ENCODE data around the gene RBM14. TPM values are rescaled to one million over a fixed set of nuclear protein-coding genes. Genes with fewer than 3 reads are reported as not detected.
A peak's percentile ranks its signal among the peaks of the same experiment; 100 is the strongest.

RBM14 gene
- total and polyA plus RNA-seq, 9 of the 15 experiments (the other 6 are each of a cell fraction or from before 2014, with no cell fraction given) = 5.5 to 131 (median 42.6) TPM

DNA sequence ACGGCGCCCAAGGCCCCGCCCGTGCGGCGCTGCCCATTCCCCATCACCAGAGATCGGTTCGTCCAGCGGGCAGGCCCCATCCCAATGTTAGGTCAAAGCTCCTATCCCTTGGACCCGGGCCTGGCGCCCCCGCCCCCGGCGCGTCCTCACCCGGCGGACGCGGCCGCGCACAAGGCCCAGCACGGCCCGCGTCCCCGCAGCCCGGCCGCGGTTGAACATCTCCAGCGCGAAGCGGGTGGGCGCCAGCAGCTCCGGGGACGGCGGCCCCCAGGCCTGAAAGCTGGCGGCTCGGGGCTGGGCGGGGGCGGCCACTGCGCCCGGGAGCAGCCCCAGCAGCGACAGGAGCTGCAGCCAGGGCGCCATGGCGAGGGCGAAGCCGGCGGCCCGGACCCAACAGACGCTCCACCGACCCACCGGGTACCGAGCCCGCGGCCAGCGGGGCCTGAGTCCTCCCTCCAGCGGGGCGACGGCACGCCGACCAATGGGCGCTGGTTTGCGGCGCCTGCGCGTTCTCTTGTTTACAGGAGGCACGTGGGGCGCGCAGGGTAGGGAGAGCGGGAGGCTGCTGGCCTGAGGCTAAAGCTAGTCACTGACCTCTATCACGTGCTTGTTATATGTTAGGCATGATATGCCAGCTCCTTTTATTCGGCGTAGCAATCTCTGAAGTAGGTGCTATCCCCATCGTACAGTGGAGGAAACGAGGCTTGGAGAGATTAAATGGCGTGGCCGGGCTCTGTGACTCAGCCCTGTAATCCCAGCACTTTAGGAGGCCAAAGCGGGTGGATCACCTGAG, 48.1 kb upstream of the RBM14 start, which contains the start of gene CTSF (continued):
- no peak for TF ChIP-seq ZBED1 (IDR thresholded peaks at IDR 0.05)
- TF ChIP-seq HSF4 (CRISPR knock-in tag; IDR thresholded peaks at IDR 0.05; ENCODE audit: borderline replicate concordance) = no peak
- no peak for TF ChIP-seq NCOR1 (IDR thresholded peaks at IDR 0.05)
- peak; percentile 78 for TF ChIP-seq FOXJ2 (tag; IDR thresholded peaks at IDR 0.05)
- TF ChIP-seq, protein P1, sequence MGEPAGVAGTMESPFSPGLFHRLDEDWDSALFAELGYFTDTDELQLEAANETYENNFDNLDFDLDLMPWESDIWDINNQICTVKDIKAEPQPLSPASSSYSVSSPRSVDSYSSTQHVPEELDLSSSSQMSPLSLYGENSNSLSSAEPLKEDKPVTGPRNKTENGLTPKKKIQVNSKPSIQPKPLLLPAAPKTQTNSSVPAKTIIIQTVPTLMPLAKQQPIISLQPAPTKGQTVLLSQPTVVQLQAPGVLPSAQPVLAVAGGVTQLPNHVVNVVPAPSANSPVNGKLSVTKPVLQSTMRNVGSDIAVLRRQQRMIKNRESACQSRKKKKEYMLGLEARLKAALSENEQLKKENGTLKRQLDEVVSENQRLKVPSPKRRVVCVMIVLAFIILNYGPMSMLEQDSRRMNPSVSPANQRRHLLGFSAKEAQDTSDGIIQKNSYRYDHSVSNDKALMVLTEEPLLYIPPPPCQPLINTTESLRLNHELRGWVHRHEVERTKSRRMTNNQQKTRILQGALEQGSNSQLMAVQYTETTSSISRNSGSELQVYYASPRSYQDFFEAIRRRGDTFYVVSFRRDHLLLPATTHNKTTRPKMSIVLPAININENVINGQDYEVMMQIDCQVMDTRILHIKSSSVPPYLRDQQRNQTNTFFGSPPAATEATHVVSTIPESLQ (CRISPR knock-in tag; IDR thresholded peaks at IDR 0.05) = peak; percentile 74; the same call in 1 of the 2 replicates
- TF ChIP-seq, protein P2, sequence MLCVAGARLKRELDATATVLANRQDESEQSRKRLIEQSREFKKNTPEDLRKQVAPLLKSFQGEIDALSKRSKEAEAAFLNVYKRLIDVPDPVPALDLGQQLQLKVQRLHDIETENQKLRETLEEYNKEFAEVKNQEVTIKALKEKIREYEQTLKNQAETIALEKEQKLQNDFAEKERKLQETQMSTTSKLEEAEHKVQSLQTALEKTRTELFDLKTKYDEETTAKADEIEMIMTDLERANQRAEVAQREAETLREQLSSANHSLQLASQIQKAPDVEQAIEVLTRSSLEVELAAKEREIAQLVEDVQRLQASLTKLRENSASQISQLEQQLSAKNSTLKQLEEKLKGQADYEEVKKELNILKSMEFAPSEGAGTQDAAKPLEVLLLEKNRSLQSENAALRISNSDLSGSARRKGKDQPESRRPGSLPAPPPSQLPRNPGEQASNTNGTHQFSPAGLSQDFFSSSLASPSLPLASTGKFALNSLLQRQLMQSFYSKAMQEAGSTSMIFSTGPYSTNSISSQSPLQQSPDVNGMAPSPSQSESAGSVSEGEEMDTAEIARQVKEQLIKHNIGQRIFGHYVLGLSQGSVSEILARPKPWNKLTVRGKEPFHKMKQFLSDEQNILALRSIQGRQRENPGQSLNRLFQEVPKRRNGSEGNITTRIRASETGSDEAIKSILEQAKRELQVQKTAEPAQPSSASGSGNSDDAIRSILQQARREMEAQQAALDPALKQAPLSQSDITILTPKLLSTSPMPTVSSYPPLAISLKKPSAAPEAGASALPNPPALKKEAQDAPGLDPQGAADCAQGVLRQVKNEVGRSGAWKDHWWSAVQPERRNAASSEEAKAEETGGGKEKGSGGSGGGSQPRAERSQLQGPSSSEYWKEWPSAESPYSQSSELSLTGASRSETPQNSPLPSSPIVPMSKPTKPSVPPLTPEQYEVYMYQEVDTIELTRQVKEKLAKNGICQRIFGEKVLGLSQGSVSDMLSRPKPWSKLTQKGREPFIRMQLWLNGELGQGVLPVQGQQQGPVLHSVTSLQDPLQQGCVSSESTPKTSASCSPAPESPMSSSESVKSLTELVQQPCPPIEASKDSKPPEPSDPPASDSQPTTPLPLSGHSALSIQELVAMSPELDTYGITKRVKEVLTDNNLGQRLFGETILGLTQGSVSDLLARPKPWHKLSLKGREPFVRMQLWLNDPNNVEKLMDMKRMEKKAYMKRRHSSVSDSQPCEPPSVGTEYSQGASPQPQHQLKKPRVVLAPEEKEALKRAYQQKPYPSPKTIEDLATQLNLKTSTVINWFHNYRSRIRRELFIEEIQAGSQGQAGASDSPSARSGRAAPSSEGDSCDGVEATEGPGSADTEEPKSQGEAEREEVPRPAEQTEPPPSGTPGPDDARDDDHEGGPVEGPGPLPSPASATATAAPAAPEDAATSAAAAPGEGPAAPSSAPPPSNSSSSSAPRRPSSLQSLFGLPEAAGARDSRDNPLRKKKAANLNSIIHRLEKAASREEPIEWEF (CRISPR knock-in tag; IDR thresholded peaks at IDR 0.05) = no peak
- TF ChIP-seq NBN (IDR thresholded peaks at IDR 0.05; ENCODE audit: low read depth) = no peak
- peak; percentile 68 for TF ChIP-seq FUS (optimal IDR thresholded peaks at IDR 0.05; ENCODE audit: low read depth, low read length)
- no peak for TF ChIP-seq WHSC1 (IDR thresholded peaks at IDR 0.05; ENCODE audit: low read length)
- no peak for TF ChIP-seq SRSF3 (IDR thresholded peaks at IDR 0.05; ENCODE audit: insufficient read depth, low read length)
- TF ChIP-seq, protein P3, sequence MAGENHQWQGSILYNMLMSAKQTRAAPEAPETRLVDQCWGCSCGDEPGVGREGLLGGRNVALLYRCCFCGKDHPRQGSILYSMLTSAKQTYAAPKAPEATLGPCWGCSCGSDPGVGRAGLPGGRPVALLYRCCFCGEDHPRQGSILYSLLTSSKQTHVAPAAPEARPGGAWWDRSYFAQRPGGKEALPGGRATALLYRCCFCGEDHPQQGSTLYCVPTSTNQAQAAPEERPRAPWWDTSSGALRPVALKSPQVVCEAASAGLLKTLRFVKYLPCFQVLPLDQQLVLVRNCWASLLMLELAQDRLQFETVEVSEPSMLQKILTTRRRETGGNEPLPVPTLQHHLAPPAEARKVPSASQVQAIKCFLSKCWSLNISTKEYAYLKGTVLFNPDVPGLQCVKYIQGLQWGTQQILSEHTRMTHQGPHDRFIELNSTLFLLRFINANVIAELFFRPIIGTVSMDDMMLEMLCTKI (IDR thresholded peaks at IDR 0.05; ENCODE audit: partially characterized antibody) = no peak
- TF ChIP-seq ILF3 (IDR thresholded peaks at IDR 0.05; ENCODE audit: borderline replicate concordance) = no peak
- TF ChIP-seq TBP (optimal IDR thresholded peaks at IDR 0.05; ENCODE audit: low read depth, low read length) = no peak
- TF ChIP-seq LEF1 (IDR thresholded peaks at IDR 0.05) = no peak
- TF ChIP-seq HNRNPK (IDR thresholded peaks at IDR 0.05; ENCODE audit: low read depth, low read length, poor library complexity, severe bottlenecking) = no peak
- no peak for TF ChIP-seq CBX5 (IDR thresholded peaks at IDR 0.05; ENCODE audit: borderline replicate concordance, low read depth)
- no peak for TF ChIP-seq RBM17 (IDR thresholded peaks at IDR 0.05; ENCODE audit: borderline replicate concordance, low read depth, low read length)
- TF ChIP-seq CBX3 (IDR thresholded peaks at IDR 0.05; ENCODE audit: borderline replicate concordance in 1 of 2, low read length in 2 of 2) = peak in 1 of 2 experiments; percentile 54; a peak in 1 of 3 replicates
- peak; percentile 90 to 92 for TF ChIP-seq NRF1 (conservative IDR thresholded peaks at IDR 0.05 in 1 of 2, IDR thresholded peaks at IDR 0.05 in 1 of 2)
- no peak for TF ChIP-seq ZNF445 (CRISPR knock-in tag; IDR thresholded peaks at IDR 0.05; ENCODE audit: low read depth)
- peak; percentile 36; the same call in 1 of the 2 replicates for TF ChIP-seq ATF7 (IDR thresholded peaks at IDR 0.05)

Measured in K562 (cell line).